Colonic mucosa (tissue), 4 donors: ENCODE measurements around the gene MKNK1. TPM values are rescaled to one million over a fixed set of nuclear protein-coding genes. Genes with fewer than 3 reads are reported as not detected.

ENCODE experiments used
- DNase-seq: peaks from one replicate; pipeline ENCODE4 v3.0.0-alpha.2; 2020
- H3K27ac ChIP-seq: fragments of 200-600 bp; one replicate; pipeline ENCODE4 v1.8.0; 2021
- H3K27me3 ChIP-seq: fragments of 200-600 bp; one replicate; pipeline ENCODE4 v1.8.0; 2021
- H3K36me3 ChIP-seq: fragments of 200-600 bp; one replicate; pipeline ENCODE4 v1.8.0; 2021
- H3K4me1 ChIP-seq: fragments of 200-600 bp; one replicate; pipeline ENCODE4 v1.8.0; 2021; ENCODE audit warnings: mild to moderate bottlenecking
- H3K4me3 ChIP-seq: fragments of 200-600 bp; one replicate; pipeline ENCODE4 v1.8.0; 2021
- H3K9ac ChIP-seq, 2 donors: one replicate each; pipeline ENCODE4 v1.7.0; 2013; ENCODE audit warnings: control low read depth in 2 of 2, low read depth in 2 of 2, low read length in 2 of 2
- H3K9me3 ChIP-seq: fragments of 200-600 bp; one replicate; pipeline ENCODE4 v1.8.0; 2021
- CTCF ChIP-seq: fragments of 200-600 bp; IDR thresholded peaks from one replicate; pipeline ENCODE4 v1.8.0; 2022; ENCODE audit warnings: antibody characterized with exemption, mild to moderate bottlenecking
- intact Hi-C: fragments of 100-400 bp; cut with DNase I; formaldehyde crosslinking; loops from one replicate; pipeline ENCODE4 v1.14.1; 2022
- total RNA-seq, 2 donors: library from RNA; stranded (reverse); fragmentation: NEBNext Ultra II Directional in 1 of 2; extraction: Animal tissue kit (Norgen Biotek cat#: 25700) in 1 of 2; gene quantifications; one replicate each; pipeline ENCODE4 v1.2.1, GENCODE V29; 2021
- donor health status: healthy.
- donor health status: DM: no; HTN: no; CAD: no.
- donor health status: DM: no; HTN: no; CAD: no.

MKNK1 gene
- total RNA-seq, 2 donors from 2014 or later: 27.0 to 36.8 TPM

- Histone ChIP-seq H3K9ac (no peak overlapping the region), H3K4me1 (no peaks in the 10 kb centered on the region), H3K27me3 (peaks cover 4% of the 10 kb centered on the region), H3K4me3 (no peak overlapping the region), H3K9me3 (no peaks in the 10 kb centered on the region), H3K36me3 (no peaks in the 10 kb centered on the region), H3K27ac (no peak overlapping the region)
- no peak for DNase-seq
- intact Hi-C loops: loop anchor here (5.0 kb wide), 1 partner anchor 191 kb away; no protein-coding TSS in a partner anchor
- TF ChIP-seq CTCF: no peak
Measured at GRCh38 chr1:46530791-46531409, 73.2 kb downstream of the MKNK1 start.

- no peak overlapping the region for H3K4me3 ChIP-seq
- intact Hi-C loops: loop anchor here (5.0 kb wide), 1 partner anchor 192 kb away; no protein-coding TSS in a partner anchor
- H3K9me3 ChIP-seq: no peaks in the 10 kb centered on the region
- no peaks in the 10 kb centered on the region for H3K36me3 ChIP-seq
- H3K4me1 ChIP-seq: no peaks in the 10 kb centered on the region
- no peak overlapping the region for H3K27ac ChIP-seq
- DNase-seq: no peak
- H3K9ac ChIP-seq: no peak overlapping the region
- peaks cover 4% of the 10 kb centered on the region for H3K27me3 ChIP-seq
- no peak for TF ChIP-seq CTCF
Measured at GRCh38 chr1:46530311-46530710, 73.8 kb downstream of the MKNK1 start.

- peaks cover 4% of the 10 kb centered on the region for H3K27me3 ChIP-seq
- H3K36me3 ChIP-seq: no peaks in the 10 kb centered on the region
- TF ChIP-seq CTCF: no peak
- no peak overlapping the region for H3K9ac ChIP-seq
- intact Hi-C loops: loop anchor here (5.0 kb wide), 1 partner anchor 82 kb away; no protein-coding TSS in a partner anchor
- no peak overlapping the region for H3K4me3 ChIP-seq
- no peak for DNase-seq
- H3K27ac ChIP-seq: no peak overlapping the region
- no peaks in the 10 kb centered on the region for H3K4me1 ChIP-seq
- no peaks in the 10 kb centered on the region for H3K9me3 ChIP-seq
Measured at GRCh38 chr1:46529031-46529630, 74.9 kb downstream of the MKNK1 start.

GRCh38 chr1:46528297-46528955, 75.6 kb downstream of the MKNK1 start:
- Histone ChIP-seq H3K27ac (no peak overlapping the region), H3K4me3 (no peak overlapping the region), H3K36me3 (no peaks in the 10 kb centered on the region), H3K9me3 (no peaks in the 10 kb centered on the region), H3K27me3 (peaks cover 2% of the 10 kb centered on the region), H3K9ac (no peak overlapping the region), H3K4me1 (no peaks in the 10 kb centered on the region)
- intact Hi-C loops: loop anchor here (5.0 kb wide), 1 partner anchor 81 kb away; no protein-coding TSS in a partner anchor
- no peak for DNase-seq
- TF ChIP-seq CTCF: no peak

GRCh38 chr1:46527474-46528296, 76.4 kb downstream of the MKNK1 start:
- Histone ChIP-seq H3K9ac (no peak overlapping the region), H3K36me3 (no peaks in the 10 kb centered on the region), H3K9me3 (no peaks in the 10 kb centered on the region), H3K4me1 (no peaks in the 10 kb centered on the region), H3K27me3 (no peaks in the 10 kb centered on the region), H3K4me3 (no peak overlapping the region), H3K27ac (no peak overlapping the region)
- intact Hi-C loops: loop anchor here (2.0 to 5.0 kb wide), 2 partner anchors 49 to 80 kb away; no protein-coding TSS in a partner anchor
- DNase-seq: peak; percentile 88
- TF ChIP-seq CTCF: peak; percentile 82
